Stimulated activated CD4-positive, alpha-beta T cell treated with anti-CD3 and anti-CD28 coated beads, Interleukin-12 subunit alpha, Interleukin-12 subunit beta, amount 100 ng/mL, for 4 hours (primary cell): ENCODE data around the gene COL27A1.
"Not testable (repeated sequence)": the region's sequence is repeated elsewhere in the genome, so short reads cannot be mapped to it uniquely, and the experiment has no call there.

ENCODE experiments used
- DNase-seq: peaks from one replicate; pipeline ENCODE4 v3.0.0-alpha.2; 2020

The COL27A1 gene

GRCh38 chr9:114328937-114329624 lies 173.7 kb downstream of the COL27A1 start:
- DNase-seq: not testable (repeated sequence)

GRCh38 chr9:114329625-114330022 lies 174.3 kb downstream of the COL27A1 start, which contains the start of gene ORM2:
Gene ORM2 (plus strand): TSS chr9:114329869. CDS start chr9:114329905, 36 bp downstream.
- not testable (repeated sequence) for DNase-seq

- DNase-seq: no peak
Measured at GRCh38 chr9:114330636-114331035, 175.3 kb downstream of the COL27A1 start.

- not testable (repeated sequence) for DNase-seq
Measured at GRCh38 chr9:114331229-114332195, 176.2 kb downstream of the COL27A1 start.

- not testable (repeated sequence) for DNase-seq
Measured at GRCh38 chr9:114332474-114333040, 177.2 kb downstream of the COL27A1 start.

- DNase-seq: not testable (repeated sequence)
Measured at GRCh38 chr9:114333718-114334117, 178.4 kb downstream of the COL27A1 start.

GRCh38 chr9:114334490-114334889 lies 179.2 kb downstream of the COL27A1 start:
- no peak for DNase-seq

- no peak for DNase-seq
Measured at GRCh38 chr9:114335745-114336144, 180.4 kb downstream of the COL27A1 start.

GRCh38 chr9:114336157-114336556 lies 180.8 kb downstream of the COL27A1 start:
- no peak for DNase-seq

- no peak for DNase-seq
Measured at GRCh38 chr9:114336699-114337395, 181.5 kb downstream of the COL27A1 start.

GRCh38 chr9:114338187-114338586 lies 182.8 kb downstream of the COL27A1 start:
- no peak for DNase-seq

- peak; percentile 65 for DNase-seq
Measured at GRCh38 chr9:114339130-114339908, 184.0 kb downstream of the COL27A1 start.

- no peak for DNase-seq
Measured at GRCh38 chr9:114341152-114341830, 186.0 kb downstream of the COL27A1 start.

GRCh38 chr9:114341991-114342390 lies 186.7 kb downstream of the COL27A1 start:
- DNase-seq: no peak

GRCh38 chr9:114342755-114343440 lies 187.6 kb downstream of the COL27A1 start:
- no peak for DNase-seq

GRCh38 chr9:114343471-114344187 lies 188.3 kb downstream of the COL27A1 start:
- no peak for DNase-seq

- no peak for DNase-seq
Measured at GRCh38 chr9:114344188-114344566, 188.8 kb downstream of the COL27A1 start.

- DNase-seq: no peak
Measured at GRCh38 chr9:114344692-114345091, 189.4 kb downstream of the COL27A1 start.

GRCh38 chr9:114345493-114346065 lies 190.2 kb downstream of the COL27A1 start:
- DNase-seq: no peak

GRCh38 chr9:114346146-114346545 lies 190.8 kb downstream of the COL27A1 start:
- DNase-seq: no peak
